ENCODE results near the gene PPP1R9A.

The PPP1R9A gene

GRCh38 chr7:95209788-95210187, 302.4 kb downstream of the PPP1R9A start:
- no peak for DNase-seq

GRCh38 chr7:95213148-95213547, 305.8 kb downstream of the PPP1R9A start:
- DNase-seq = no peak

GRCh38 chr7:95213809-95214492, 306.6 kb downstream of the PPP1R9A start:
- no peak for DNase-seq

GRCh38 chr7:95219721-95220120, 312.3 kb downstream of the PPP1R9A start:
- no peak for DNase-seq

GRCh38 chr7:95220328-95220727, 312.9 kb downstream of the PPP1R9A start:
- DNase-seq = no peak

GRCh38 chr7:95225301-95225700, 317.9 kb downstream of the PPP1R9A start:
- no peak for DNase-seq

GRCh38 chr7:95229301-95229700, 321.9 kb downstream of the PPP1R9A start:
- DNase-seq = no peak

GRCh38 chr7:95238252-95238943, 331.0 kb downstream of the PPP1R9A start:
- no peak for DNase-seq

GRCh38 chr7:95240921-95241320, 333.5 kb downstream of the PPP1R9A start:
- no peak for DNase-seq

- no peak for DNase-seq
Measured at GRCh38 chr7:95242266-95242665, 334.9 kb downstream of the PPP1R9A start.

GRCh38 chr7:95244616-95245015, 337.2 kb downstream of the PPP1R9A start:
- no peak for DNase-seq

GRCh38 chr7:95245828-95246500, 338.6 kb downstream of the PPP1R9A start:
- DNase-seq = no peak

- DNase-seq = no peak
Measured at GRCh38 chr7:95246831-95247370, 339.5 kb downstream of the PPP1R9A start.

- no peak for DNase-seq
Measured at GRCh38 chr7:95250571-95250970, 343.2 kb downstream of the PPP1R9A start.

- DNase-seq = no peak
Measured at GRCh38 chr7:95251966-95252365, 344.6 kb downstream of the PPP1R9A start.

GRCh38 chr7:95253986-95254385, 346.6 kb downstream of the PPP1R9A start:
- no peak for DNase-seq

- DNase-seq = no peak
Measured at GRCh38 chr7:95255691-95256090, 348.3 kb downstream of the PPP1R9A start.

- DNase-seq = no peak
Measured at GRCh38 chr7:95261895-95262415, 354.6 kb downstream of the PPP1R9A start.

- no peak for DNase-seq
Measured at GRCh38 chr7:95262875-95263274, 355.5 kb downstream of the PPP1R9A start.

GRCh38 chr7:95263785-95264362, 356.5 kb downstream of the PPP1R9A start:
- DNase-seq = no peak

- no peak for DNase-seq
Measured at GRCh38 chr7:95264363-95264891, 357.0 kb downstream of the PPP1R9A start.

GRCh38 chr7:95265634-95266033, 358.2 kb downstream of the PPP1R9A start:
- no peak for DNase-seq

GRCh38 chr7:95267754-95268153, 360.4 kb downstream of the PPP1R9A start:
- no peak for DNase-seq
